PC-3 (cell line): Measurements from ENCODE around the gene S100A16. TPM values are rescaled to one million over a fixed set of nuclear protein-coding genes. Genes with fewer than 3 reads are reported as not detected.

ENCODE experiments used
- ATAC-seq: fragments of 200-7000 bp; cut with Tn5 transposase; 2 replicates; pipeline ENCODE4 v1.9.1; 2020; ENCODE audit warnings: mild to moderate bottlenecking, moderate library complexity
- BruUV-seq: library from RNA; stranded (reverse); fragments of 400-500 nt; replicated peaks from 2 replicates; lab custom pipeline; 2021; lab: Mats Ljungman, UMichigan
- CTCF ChIA-PET: fragments of 300-600 bp; sonication (Branson Sonifier 250); formaldehyde crosslinking; loops from one replicate; lab custom pipeline; 2022; ENCODE audit warnings: antibody characterized with exemption; lab: Charles Lee
- POLR2A ChIA-PET: fragments of 300-600 bp; sonication (Branson Sonifier 250); formaldehyde crosslinking; loops from one replicate; lab custom pipeline; 2022; ENCODE audit warnings: antibody characterized with exemption; ENCODE audit not compliant: unreplicated experiment; lab: Charles Lee
- DNase-seq: peaks from one replicate; pipeline ENCODE4 v3.0.0-alpha.2; 2015
- H2AFZ ChIP-seq: fragments of 300-600 bp; sonication (generic); 2 replicates; pipeline ENCODE4 v1.6.0; 2016; ENCODE audit warnings: antibody characterized with exemption, low read length
- H3F3A ChIP-seq: fragments of 300-600 bp; sonication (generic); one replicate; pipeline ENCODE4 v1.6.0; 2017; ENCODE audit warnings: antibody characterized with exemption, low read length, control low read depth, mild to moderate bottlenecking; ENCODE audit not compliant: unreplicated experiment
- H3K27ac ChIP-seq: fragments of 300-600 bp; sonication (generic); 2 replicates; pipeline ENCODE4 v1.5.1; 2016; ENCODE audit warnings: mild to moderate bottlenecking, low read length
- H3K27me3 ChIP-seq: fragments of 300-600 bp; sonication (generic); 2 replicates; pipeline ENCODE4 v1.6.1; 2016; ENCODE audit warnings: low read length, mixed read lengths
- H3K36me3 ChIP-seq: fragments of 300-600 bp; sonication (generic); 2 replicates; pipeline ENCODE4 v1.6.1; 2016; ENCODE audit warnings: low read depth, mixed run types, low read length, mixed read lengths
- H3K4me1 ChIP-seq: fragments of 300-600 bp; sonication (generic); 2 replicates; pipeline ENCODE4 v1.5.1; 2016; ENCODE audit warnings: low read length; ENCODE audit not compliant: insufficient read depth
- H3K4me2 ChIP-seq: fragments of 300-600 bp; sonication (generic); 2 replicates; pipeline ENCODE4 v1.6.0; 2016; ENCODE audit warnings: low read length
- H3K4me3 ChIP-seq: fragments of 300-600 bp; sonication (generic); 2 replicates; pipeline ENCODE4 v1.5.1; 2016; ENCODE audit warnings: mild to moderate bottlenecking, low read length, mixed read lengths
- H3K79me2 ChIP-seq: fragments of 300-600 bp; sonication (generic); 2 replicates; pipeline ENCODE4 v1.6.1; 2017; ENCODE audit warnings: low read length, mixed read lengths
- H3K9ac ChIP-seq: fragments of 300-600 bp; sonication (generic); 2 replicates; pipeline ENCODE4 v1.6.0; 2016; ENCODE audit warnings: mild to moderate bottlenecking, low read length
- H3K9me2 ChIP-seq: fragments of 300-600 bp; sonication (generic); replicated peaks from 2 replicates; pipeline ENCODE4 v1.6.1; 2016; ENCODE audit warnings: mixed run types, low read length, mixed read lengths
- H3K9me3 ChIP-seq: fragments of 300-600 bp; sonication (generic); 2 replicates; pipeline ENCODE4 v1.6.1; 2016; ENCODE audit warnings: low read length, mixed read lengths
- H4K20me1 ChIP-seq: fragments of 300-600 bp; sonication (generic); 2 replicates; pipeline ENCODE4 v1.6.1; 2016; ENCODE audit warnings: low read length, mixed read lengths
- CTCF ChIP-seq: fragments of 300-600 bp; sonication (generic); conservative IDR thresholded peaks from 2 replicates; pipeline ENCODE4 v1.5.1; 2017; ENCODE audit warnings: antibody characterized with exemption, low read depth, mild to moderate bottlenecking, low read length
- EZH2 ChIP-seq: fragments of 300-600 bp; sonication (generic); IDR thresholded peaks from one replicate; pipeline ENCODE4 v1.6.1; 2017; ENCODE audit warnings: antibody characterized with exemption, mild to moderate bottlenecking, low read length; ENCODE audit not compliant: unreplicated experiment
- EZH2phosphoT487 ChIP-seq: fragments of 300-600 bp; sonication (generic); IDR thresholded peaks from 2 replicates; pipeline ENCODE4 v1.6.1; 2018; ENCODE audit warnings: mild to moderate bottlenecking, antibody characterized with exemption, low read length, borderline replicate concordance
- intact Hi-C: fragments of 100-400 bp; cut with micrococcal nuclease; formaldehyde crosslinking; loops from 2 replicates; pipeline ENCODE4 v1.9.0; 2023
- total RNA-seq: library from RNA; depleted of rRNA; stranded (reverse); fragments of >200 nt; gene quantifications from 2 replicates; pipeline ENCODE4 v1.2.3, GENCODE V29; 2014

S100A16 gene
- total RNA-seq, 1 experiment from 2014 or later = 1,254 TPM

DNA sequence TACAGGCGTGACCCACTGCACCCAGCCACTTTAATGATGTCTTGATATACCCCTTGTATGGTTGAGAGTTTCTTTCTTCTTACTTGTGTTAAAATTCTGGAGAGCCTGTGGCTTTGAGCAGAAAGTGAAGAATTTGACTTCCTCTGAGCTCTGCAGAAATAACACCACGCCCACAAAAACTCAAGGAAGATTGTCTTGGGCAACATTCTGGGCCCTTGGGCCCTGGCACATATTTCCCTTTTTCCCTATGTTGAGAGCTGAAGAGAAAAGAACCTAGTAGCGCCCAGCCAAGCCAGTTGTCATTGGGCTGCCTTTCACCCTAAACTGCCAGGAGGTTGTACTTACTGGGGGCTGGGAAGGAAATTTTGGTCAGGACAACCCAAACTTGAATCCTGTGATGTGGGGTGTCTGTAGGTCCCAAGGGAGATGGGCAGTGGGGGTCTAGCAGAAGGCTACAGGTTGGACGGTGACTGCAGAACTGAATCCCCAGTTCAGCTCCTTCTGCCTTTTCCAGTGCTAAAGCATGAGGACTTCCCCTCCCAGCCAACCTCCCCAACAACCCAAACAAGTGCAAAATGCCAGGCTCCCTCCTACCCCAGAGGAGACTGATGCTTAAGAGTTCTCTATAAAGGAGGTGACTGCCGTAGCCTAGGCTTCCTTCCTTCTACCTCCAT, 33.9 kb upstream of the S100A16 start:
- Histone ChIP-seq H3K4me2 (no peak overlapping the region), H3K27ac (no peak overlapping the region), H3K9me3 (no peaks in the 10 kb centered on the region), H3K9ac (no peak overlapping the region), H4K20me1 (0 out of 2 replicates have a peak, but pooled peaks cover 8% of the 10 kb centered on the region), H3K27me3 (no peaks in the 10 kb centered on the region), H3K4me1 (peaks cover 5% of the 10 kb centered on the region; the same call in 1 of the 2 replicates), H3K79me2 (peaks cover 27% of the 10 kb centered on the region; the same call in 1 of the 2 replicates), H3K36me3 (peaks cover 48% of the 10 kb centered on the region), H3K4me3 (no peak overlapping the region), H3K9me2 (no peaks in the 10 kb centered on the region), H3F3A (peaks cover 18% of the 10 kb centered on the region), H2AFZ (no peak overlapping the region)
- ChIA-PET CTCF (no interaction called here), POLR2A (no interaction called here)
- TF ChIP-seq EZH2phosphoT487 (no peak), CTCF (no peak), EZH2 (no peak)
- intact Hi-C loops = no loop called here
- no peak for DNase-seq
- no TSS peak for BruUV-seq
- ATAC-seq = no peak; the same call in 1 of the 2 replicates

- CTCF ChIA-PET = interaction anchor here (0.5 to 1.1 kb wide), 2 partner anchors 17 to 72 kb away, joined by 3 read pairs; partner anchors contain the start of gene S100A13
- no peak overlapping the region for H3K4me2 ChIP-seq
- POLR2A ChIA-PET = no interaction called here
- no peaks in the 10 kb centered on the region for H3K4me1 ChIP-seq
- H4K20me1 ChIP-seq = 0 out of 2 replicates have a peak, but pooled peaks cover 8% of the 10 kb centered on the region
- H3K9ac ChIP-seq = no peak overlapping the region
- peaks cover 56% of the 10 kb centered on the region for H3K79me2 ChIP-seq
- intact Hi-C loops = no loop called here
- DNase-seq (no peak), ATAC-seq (no peak)
- TF ChIP-seq CTCF (no peak), EZH2 (no peak), EZH2phosphoT487 (no peak)
- H3K4me3 ChIP-seq = no peak overlapping the region
- H2AFZ ChIP-seq = no peak overlapping the region
- H3K36me3 ChIP-seq = peaks cover 77% of the 10 kb centered on the region
- H3K9me3 ChIP-seq = no peaks in the 10 kb centered on the region
- H3K27ac ChIP-seq = no peak overlapping the region
- no TSS peak for BruUV-seq
- no peaks in the 10 kb centered on the region for H3K27me3 ChIP-seq
- no peaks in the 10 kb centered on the region for H3K9me2 ChIP-seq
- H3F3A ChIP-seq = peaks cover 18% of the 10 kb centered on the region
Measured at GRCh38 chr1:153643816-153644215, 30.9 kb upstream of the S100A16 start.

- no TSS peak for BruUV-seq
- no peaks in the 10 kb centered on the region for H3K9me2 ChIP-seq
- DNase-seq (no peak), ATAC-seq (no peak)
- 0 out of 2 replicates have a peak, but pooled peaks cover 11% of the 10 kb centered on the region for H4K20me1 ChIP-seq
- H3K27ac ChIP-seq = no peak overlapping the region
- no peaks in the 10 kb centered on the region for H3K9me3 ChIP-seq
- H3K4me3 ChIP-seq = no peak overlapping the region
- no peak overlapping the region for H3K4me2 ChIP-seq
- no peaks in the 10 kb centered on the region for H3K27me3 ChIP-seq
- H3K9ac ChIP-seq = no peak overlapping the region
- no peak overlapping the region for H2AFZ ChIP-seq
- peaks cover 18% of the 10 kb centered on the region for H3F3A ChIP-seq
- no peak for TF ChIP-seq EZH2phosphoT487
- no peak for TF ChIP-seq CTCF
- TF ChIP-seq EZH2 = no peak
- no peaks in the 10 kb centered on the region for H3K4me1 ChIP-seq
- H3K36me3 ChIP-seq = peaks cover 84% of the 10 kb centered on the region
- H3K79me2 ChIP-seq = peaks cover 64% of the 10 kb centered on the region
- intact Hi-C loops = no loop called here
- ChIA-PET CTCF (interaction anchor here (0.5 to 0.8 kb wide), 2 partner anchors 72 to 133 kb away, joined by 3 read pairs; no protein-coding TSS in a partner anchor), POLR2A (interaction anchor here (1.0 kb wide), 1 partner anchor 9 kb away, joined by 9 read pairs; the partner anchor contains the start of gene CHTOP)
Measured at GRCh38 chr1:153643100-153643499, 30.2 kb upstream of the S100A16 start.
